GM12878 (cell line): ENCODE measurements around the gene ULBP2. TPM values are rescaled to one million over a fixed set of nuclear protein-coding genes. Genes with fewer than 3 reads are reported as not detected.

Experiments used
- ATAC-seq: fragments of 200-7000 bp; cut with Tn5 transposase; 3 replicates; pipeline ENCODE4 v1.9.1; 2020; ENCODE audit warnings: mild to moderate bottlenecking, moderate library complexity
- BruUV-seq: library from RNA; stranded (reverse); fragments of 400-500 nt; replicated peaks from 2 replicates; lab custom pipeline; 2021; lab: Mats Ljungman, UMichigan
- CTCF ChIA-PET: fragments of 300-600 bp; sonication (Branson Sonifier 250); formaldehyde crosslinking; extraction: SDS; loops from one replicate; lab custom pipeline; 2021; ENCODE audit warnings: inconsistent platforms; lab: Yijun Ruan, JAX
- POLR2A ChIA-PET: fragments of 350-600 bp; formaldehyde crosslinking; extraction: SDS; loops from one replicate; lab custom pipeline; 2021; ENCODE audit warnings: inconsistent platforms; lab: Charles Lee
- RAD21 ChIA-PET: fragments of 300-600 bp; sonication (Branson Sonifier 250); formaldehyde crosslinking; loops from one replicate; lab custom pipeline; 2023; ENCODE audit warnings: antibody characterized with exemption; ENCODE audit not compliant: unreplicated experiment; lab: Charles Lee
- SMC1A ChIA-PET: fragments of 300-600 bp; sonication (Branson Sonifier 250); formaldehyde crosslinking; loops from one replicate; lab custom pipeline; 2023; ENCODE audit not compliant: unreplicated experiment, uncharacterized antibody; lab: Charles Lee
- DNase-seq: peaks from one replicate; pipeline ENCODE4 v3.0.0-alpha.2; 2011; ENCODE audit warnings: low read depth, low spot score
- FAIRE-seq: peaks from 3 replicates; lab custom pipeline; 2011; peaks lifted over from hg19 to GRCh38; lab: Jason Lieb, UNC
- H2AFZ ChIP-seq: 2 replicates; pipeline ENCODE4 v1.6.0; 2011; ENCODE audit warnings: low read depth, low read length, control low read depth; ENCODE audit not compliant: control insufficient read depth
- H3K27ac ChIP-seq: 2 replicates; pipeline ENCODE4 v1.5.1; 2011; ENCODE audit warnings: control low read depth; ENCODE audit not compliant: control insufficient read depth, insufficient read depth
- H3K27me3 ChIP-seq, 2 experiments: replicated peaks in 1 of 2; 2 replicates each; pipeline versions ENCODE4 v1.6.0 to v1.6.1; 2011; ENCODE audit warnings: low read length in 1 of 2; ENCODE audit not compliant: control insufficient read depth in 2 of 2, insufficient read depth in 2 of 2
- H3K36me3 ChIP-seq, 2 experiments: 2 replicates each; pipeline ENCODE4 v1.5.1; 2011; ENCODE audit warnings: low read length in 1 of 2; ENCODE audit not compliant: control insufficient read depth in 2 of 2, insufficient read depth in 2 of 2
- H3K4me1 ChIP-seq: 2 replicates; pipeline ENCODE4 v1.6.1; 2011; ENCODE audit warnings: mild to moderate bottlenecking, low read length, moderate library complexity, mixed read lengths; ENCODE audit not compliant: control insufficient read depth, insufficient read depth
- H3K4me2 ChIP-seq: 2 replicates; pipeline ENCODE4 v1.6.0; 2011; ENCODE audit warnings: control low read depth; ENCODE audit not compliant: control insufficient read depth, insufficient read depth
- H3K4me3 ChIP-seq: fragments of 200-600 bp; sonication (generic); 2 replicates; pipeline ENCODE4 v1.5.1; 2016
- H3K79me2 ChIP-seq: 2 replicates; pipeline ENCODE4 v1.6.0; 2011; ENCODE audit warnings: low read length; ENCODE audit not compliant: control insufficient read depth, insufficient read depth
- H3K9ac ChIP-seq: 2 replicates; pipeline ENCODE4 v1.8.0; 2011; ENCODE audit warnings: low read length, control low read depth, mixed read lengths; ENCODE audit not compliant: control insufficient read depth, insufficient read depth
- H3K9me3 ChIP-seq: replicated peaks from 3 replicates; pipeline ENCODE4 v1.5.1; 2011; ENCODE audit warnings: mild to moderate bottlenecking, low read length; ENCODE audit not compliant: control insufficient read depth, insufficient read depth
- H4K20me1 ChIP-seq: 2 replicates; pipeline ENCODE4 v1.6.0; 2011; ENCODE audit not compliant: control insufficient read depth, insufficient read depth
- CEBPB ChIP-seq, 2 experiments: fragments of 150-350 bp in 1 of 2; IDR thresholded peaks; 2 replicates each; pipeline ENCODE4 v1.6.1; 2012 to 2014; ENCODE audit warnings: low read depth in 2 of 2, low read length in 2 of 2, borderline replicate concordance in 1 of 2, inconsistent platforms in 1 of 2
- EP300 ChIP-seq, 2 experiments: fragments of 150-350 bp in 1 of 2; IDR thresholded peaks; 2 replicates each; pipeline ENCODE4 v1.6.1; 2011 to 2012; ENCODE audit warnings: low read depth in 2 of 2, low read length in 2 of 2, borderline replicate concordance in 1 of 2, improper control_type of control experiment in 1 of 2, inconsistent platforms in 1 of 2; ENCODE audit not compliant: control insufficient read depth in 1 of 2
- ESRRA ChIP-seq: IDR thresholded peaks from 2 replicates; pipeline ENCODE4 v1.6.1; 2012; ENCODE audit warnings: mild to moderate bottlenecking, low read length, improper control_type of control experiment
- EZH2 ChIP-seq: IDR thresholded peaks from 2 replicates; pipeline ENCODE4 v1.6.1; 2012; ENCODE audit warnings: low read depth, mild to moderate bottlenecking, control low read depth, inconsistent platforms, low read length, borderline replicate concordance; ENCODE audit not compliant: control insufficient read depth
- FOXM1 ChIP-seq: IDR thresholded peaks from 2 replicates; pipeline ENCODE4 v1.6.1; 2012; ENCODE audit warnings: low read depth, mild to moderate bottlenecking, inconsistent platforms, low read length, moderate library complexity
- NFXL1 ChIP-seq: fragments of 450-650 bp; IDR thresholded peaks from 2 replicates; pipeline ENCODE4 v1.6.1; 2017; ENCODE audit warnings: antibody characterized with exemption, mild to moderate bottlenecking, borderline replicate concordance
- SPI1 ChIP-seq: IDR thresholded peaks from 2 replicates; pipeline ENCODE4 v1.6.1; 2011; ENCODE audit warnings: low read depth, mild to moderate bottlenecking, low read length, moderate library complexity, borderline replicate concordance; ENCODE audit not compliant: insufficient read depth
- TCF7 ChIP-seq: IDR thresholded peaks from 2 replicates; pipeline ENCODE4 v1.6.1; 2014; ENCODE audit warnings: antibody characterized with exemption, borderline replicate concordance
- ZNF24 ChIP-seq: fragments of 450-650 bp; IDR thresholded peaks from 2 replicates; pipeline ENCODE4 v1.6.1; 2017; ENCODE audit warnings: antibody characterized with exemption, mild to moderate bottlenecking
- ZNF384 ChIP-seq: IDR thresholded peaks from 2 replicates; pipeline ENCODE4 v1.6.1; 2012; ENCODE audit warnings: low read depth, mild to moderate bottlenecking, low read length, improper control_type of control experiment, borderline replicate concordance
- WGBS: methylation state at CpG from one replicate; pipeline ENCODE4 v1.1.6; 2016; ENCODE audit warnings: low lambda C conversion rate; ENCODE audit not compliant: insufficient replicate concordance, insufficient coverage; ENCODE audit errors: missing lambda C conversion rate; 5-methylcytosine and 5-hydroxymethylcytosine counted together
- in situ Hi-C: fragments of 300-500 bp; cut with MboI; formaldehyde crosslinking; loops from 9 replicates; pipeline ENCODE4 v1.14.3; 2018; ENCODE audit warnings: mixed read lengths
- intact Hi-C: fragments of 100-400 bp; cut with micrococcal nuclease; formaldehyde crosslinking; loops from one replicate; pipeline ENCODE4 v1.14.2; 2022; ENCODE audit not compliant: unreplicated experiment
- polyA plus RNA-seq, 11 experiments: library from polyadenylated mRNA; depleted of rRNA in 4 of 11; unstranded in 6 of 11; stranded (reverse) in 5 of 11; fragments of >200 nt; fragmentation: Nextera tagmentation in 4 of 11; fragmentation: Illumina TruSeq in 1 of 11; extraction: Ambion mirVana in 4 of 11; extraction: Trizol in 1 of 11; gene quantifications; 1 replicate in 1 of 11; 2 replicates in 10 of 11; pipeline versions ENCODE4 v1.2.1 to v1.2.3, GENCODE V29; 2011 to 2016; ENCODE audit warnings: inconsistent platforms in 2 of 11, missing spikeins in 2 of 11, low read depth in 1 of 11
- total RNA-seq, 4 experiments: library from RNA; depleted of rRNA in 3 of 4; stranded (reverse); fragments of >200 nt in 3 of 4; fragmentation: Illumina TruSeq in 1 of 4; extraction: Trizol in 1 of 4; gene quantifications; 2 replicates each; pipeline versions ENCODE4 v1.2.1 to v1.2.3, GENCODE V29; 2013 to 2021
- TF ChIP-seq, protein P1 (sequence below), 3 experiments: IDR thresholded peaks in 2 of 3; conservative IDR thresholded peaks in 1 of 3; 2 replicates each; pipeline ENCODE4 v1.5.1; 2011; ENCODE audit warnings: low read depth in 3 of 3, low read length in 3 of 3, mild to moderate bottlenecking in 3 of 3, control low read depth in 2 of 3, moderate library complexity in 2 of 3, inconsistent platforms in 1 of 3, mixed read lengths in 1 of 3; ENCODE audit not compliant: control insufficient read depth in 2 of 3, insufficient read depth in 1 of 3; ENCODE audit errors: extremely low read depth in 1 of 3
- TF ChIP-seq, protein P2 (sequence below): IDR thresholded peaks from 2 replicates; pipeline ENCODE4 v1.6.1; 2012; ENCODE audit warnings: low read length, inconsistent platforms
- TF ChIP-seq, protein P3 (sequence below): fragments of 450-650 bp; IDR thresholded peaks from 2 replicates; pipeline ENCODE4 v1.6.1; 2017; ENCODE audit warnings: borderline replicate concordance

ULBP2 gene
- total and polyA plus RNA-seq, 10 of the 15 experiments (the other 5 are each of a cell fraction or from before 2014, with no cell fraction given), result 0.16 to 2.5 (median 0.22) TPM; not detected in 3

DNA sequence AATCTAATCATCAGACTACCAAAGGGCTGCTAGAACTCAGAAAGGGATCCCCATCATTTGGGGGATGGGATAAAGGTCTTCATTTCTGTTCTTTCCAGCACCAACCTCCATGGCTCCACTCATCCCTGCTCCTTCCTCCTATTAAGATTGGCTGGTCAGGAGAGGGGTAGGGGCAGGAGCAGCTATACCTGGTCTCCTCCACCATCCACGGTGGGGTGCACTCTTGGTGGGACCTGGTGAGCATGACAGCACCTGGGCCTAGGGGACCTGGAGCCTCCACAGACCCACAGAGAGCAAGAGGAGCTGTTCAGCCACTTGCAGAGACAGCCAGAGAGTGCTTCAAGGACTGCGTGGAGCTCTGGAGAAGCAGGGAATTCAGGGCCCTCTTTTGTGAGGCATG lies 6.1 kb upstream of the ULBP2 start:
- DNase-seq, result no peak
- in situ Hi-C loops (loop anchor here (5.0 to 10.0 kb wide), 2 partner anchors 72 to 879 kb away; no protein-coding TSS in a partner anchor), intact Hi-C loops (loop anchor here (5.0 to 10.0 kb wide), 4 partner anchors 132 to 879 kb away; partner anchors contain the start of gene ULBP3)
- Histone ChIP-seq H2AFZ (no peak overlapping the region), H3K27ac (no peak overlapping the region), H3K9ac (no peak overlapping the region), H3K79me2 (no peaks in the 10 kb centered on the region), H3K9me3 (no peaks in the 10 kb centered on the region), H3K4me3 (no peak overlapping the region), H4K20me1 (no peaks in the 10 kb centered on the region; the same call in none of the 2 replicates), H3K36me3 (no peaks in the 10 kb centered on the region), H3K4me1 (peaks cover 16% of the 10 kb centered on the region), H3K4me2 (no peak overlapping the region), H3K27me3 (peaks cover 7 to 11% of the 10 kb centered on the region in 2 experiments)
- no TSS peak for BruUV-seq
- POLR2A ChIA-PET, result interaction anchor here (0.6 kb wide), 1 partner anchor 205 kb away, joined by 3 read pairs; no protein-coding TSS in a partner anchor
- SMC1A ChIA-PET, result interaction anchor here (1.3 kb wide), 1 partner anchor 81 kb away, joined by 9 read pairs; no protein-coding TSS in a partner anchor
- RAD21 ChIA-PET, result interaction anchor here (2.6 kb wide), 1 partner anchor 81 kb away, joined by 15 read pairs; no protein-coding TSS in a partner anchor
- TF ChIP-seq, protein P1, sequence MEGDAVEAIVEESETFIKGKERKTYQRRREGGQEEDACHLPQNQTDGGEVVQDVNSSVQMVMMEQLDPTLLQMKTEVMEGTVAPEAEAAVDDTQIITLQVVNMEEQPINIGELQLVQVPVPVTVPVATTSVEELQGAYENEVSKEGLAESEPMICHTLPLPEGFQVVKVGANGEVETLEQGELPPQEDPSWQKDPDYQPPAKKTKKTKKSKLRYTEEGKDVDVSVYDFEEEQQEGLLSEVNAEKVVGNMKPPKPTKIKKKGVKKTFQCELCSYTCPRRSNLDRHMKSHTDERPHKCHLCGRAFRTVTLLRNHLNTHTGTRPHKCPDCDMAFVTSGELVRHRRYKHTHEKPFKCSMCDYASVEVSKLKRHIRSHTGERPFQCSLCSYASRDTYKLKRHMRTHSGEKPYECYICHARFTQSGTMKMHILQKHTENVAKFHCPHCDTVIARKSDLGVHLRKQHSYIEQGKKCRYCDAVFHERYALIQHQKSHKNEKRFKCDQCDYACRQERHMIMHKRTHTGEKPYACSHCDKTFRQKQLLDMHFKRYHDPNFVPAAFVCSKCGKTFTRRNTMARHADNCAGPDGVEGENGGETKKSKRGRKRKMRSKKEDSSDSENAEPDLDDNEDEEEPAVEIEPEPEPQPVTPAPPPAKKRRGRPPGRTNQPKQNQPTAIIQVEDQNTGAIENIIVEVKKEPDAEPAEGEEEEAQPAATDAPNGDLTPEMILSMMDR (IDR thresholded peaks at IDR 0.05 in 2 of 3, conservative IDR thresholded peaks at IDR 0.05 in 1 of 3; ENCODE audit: control insufficient read depth in 2 of 3, extremely low read depth in 1 of 3, insufficient read depth in 1 of 3, low read depth in 3 of 3, low read length in 3 of 3), result no peak
- TF ChIP-seq NFXL1, result no peak
- TF ChIP-seq ZNF24, result no peak
- no peak for TF ChIP-seq TCF7
- TF ChIP-seq ZNF384, result no peak
- TF ChIP-seq ESRRA, result no peak
- TF ChIP-seq EP300 (IDR thresholded peaks at IDR 0.05; ENCODE audit: borderline replicate concordance in 1 of 2, control insufficient read depth in 1 of 2, low read depth in 2 of 2, low read length in 2 of 2), result no peak
- TF ChIP-seq, protein P2, sequence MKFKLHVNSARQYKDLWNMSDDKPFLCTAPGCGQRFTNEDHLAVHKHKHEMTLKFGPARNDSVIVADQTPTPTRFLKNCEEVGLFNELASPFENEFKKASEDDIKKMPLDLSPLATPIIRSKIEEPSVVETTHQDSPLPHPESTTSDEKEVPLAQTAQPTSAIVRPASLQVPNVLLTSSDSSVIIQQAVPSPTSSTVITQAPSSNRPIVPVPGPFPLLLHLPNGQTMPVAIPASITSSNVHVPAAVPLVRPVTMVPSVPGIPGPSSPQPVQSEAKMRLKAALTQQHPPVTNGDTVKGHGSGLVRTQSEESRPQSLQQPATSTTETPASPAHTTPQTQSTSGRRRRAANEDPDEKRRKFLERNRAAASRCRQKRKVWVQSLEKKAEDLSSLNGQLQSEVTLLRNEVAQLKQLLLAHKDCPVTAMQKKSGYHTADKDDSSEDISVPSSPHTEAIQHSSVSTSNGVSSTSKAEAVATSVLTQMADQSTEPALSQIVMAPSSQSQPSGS, result no peak
- no peak for TF ChIP-seq FOXM1
- TF ChIP-seq SPI1, result no peak
- TF ChIP-seq CEBPB (IDR thresholded peaks at IDR 0.05; ENCODE audit: borderline replicate concordance in 1 of 2, low read depth in 2 of 2, low read length in 2 of 2), result no peak
- TF ChIP-seq EZH2, result no peak
- TF ChIP-seq, protein P3, sequence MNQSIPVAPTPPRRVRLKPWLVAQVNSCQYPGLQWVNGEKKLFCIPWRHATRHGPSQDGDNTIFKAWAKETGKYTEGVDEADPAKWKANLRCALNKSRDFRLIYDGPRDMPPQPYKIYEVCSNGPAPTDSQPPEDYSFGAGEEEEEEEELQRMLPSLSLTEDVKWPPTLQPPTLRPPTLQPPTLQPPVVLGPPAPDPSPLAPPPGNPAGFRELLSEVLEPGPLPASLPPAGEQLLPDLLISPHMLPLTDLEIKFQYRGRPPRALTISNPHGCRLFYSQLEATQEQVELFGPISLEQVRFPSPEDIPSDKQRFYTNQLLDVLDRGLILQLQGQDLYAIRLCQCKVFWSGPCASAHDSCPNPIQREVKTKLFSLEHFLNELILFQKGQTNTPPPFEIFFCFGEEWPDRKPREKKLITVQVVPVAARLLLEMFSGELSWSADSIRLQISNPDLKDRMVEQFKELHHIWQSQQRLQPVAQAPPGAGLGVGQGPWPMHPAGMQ, result no peak
- WGBS, result 41% methylated on average over 2 of the region's 2 CpGs
- CTCF ChIA-PET, result interaction anchor here (0.9 to 1.6 kb wide), 4 partner anchors 16 to 82 kb away, joined by 3 to 18 read pairs (median 4); no protein-coding TSS in a partner anchor
- FAIRE-seq, result no peak
- ATAC-seq, result no peak
